ENCODE data around the gene SPACA4. TPM values are rescaled to one million over a fixed set of nuclear protein-coding genes. Genes with fewer than 3 reads are reported as not detected.

Gene SPACA4, protein sequence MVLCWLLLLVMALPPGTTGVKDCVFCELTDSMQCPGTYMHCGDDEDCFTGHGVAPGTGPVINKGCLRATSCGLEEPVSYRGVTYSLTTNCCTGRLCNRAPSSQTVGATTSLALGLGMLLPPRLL
- total RNA-seq = not detected
- total RNA-seq (2013) = not detected

DNA sequence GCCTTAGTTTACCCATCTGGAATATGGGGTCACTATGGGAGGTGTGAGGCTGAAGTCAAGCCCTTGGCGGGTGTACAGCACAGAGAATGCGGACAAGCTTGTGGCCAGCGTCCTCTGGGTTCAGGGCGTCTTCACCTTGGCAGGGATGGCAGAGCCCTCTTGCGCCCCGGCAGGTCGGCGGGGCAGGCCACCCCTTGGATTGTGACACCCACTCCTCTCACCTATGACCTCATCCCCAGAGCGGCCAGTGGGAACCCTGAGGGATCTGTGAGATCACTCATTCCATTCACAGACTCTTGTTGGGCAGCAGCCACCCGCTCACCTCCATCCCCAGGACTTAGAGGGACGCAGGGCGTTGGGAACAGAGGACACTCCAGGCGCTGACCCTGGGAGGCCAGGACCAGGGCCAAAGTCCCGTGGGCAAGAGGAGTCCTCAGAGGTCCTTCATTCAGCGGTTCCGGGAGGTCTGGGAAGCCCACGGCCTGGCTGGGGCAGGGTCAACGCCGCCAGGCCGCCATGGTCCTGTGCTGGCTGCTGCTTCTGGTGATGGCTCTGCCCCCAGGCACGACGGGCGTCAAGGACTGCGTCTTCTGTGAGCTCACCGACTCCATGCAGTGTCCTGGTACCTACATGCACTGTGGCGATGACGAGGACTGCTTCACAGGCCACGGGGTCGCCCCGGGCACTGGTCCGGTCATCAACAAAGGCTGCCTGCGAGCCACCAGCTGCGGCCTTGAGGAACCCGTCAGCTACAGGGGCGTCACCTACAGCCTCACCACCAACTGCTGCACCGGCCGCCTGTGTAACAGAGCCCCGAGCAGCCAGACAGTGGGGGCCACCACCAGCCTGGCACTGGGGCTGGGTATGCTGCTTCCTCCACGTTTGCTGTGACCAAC is at the start of gene SPACA4:
TSS of gene SPACA4 (plus strand) at position 280 of the 896 bp plus-strand sequence. CDS start at position 517, 237 bp downstream.
- no peaks in the 10 kb centered on the region for H3K27me3 ChIP-seq (ENCODE audit: control insufficient read depth, insufficient read depth, low read length)
- Mint-ChIP-seq H3K4me3 (no peak within 1 kb of the TSS), H3K4me1 (peaks cover 0 to 4% of the 10 kb centered on the region in 2 donors), H3K27me3 (ENCODE audit: low read depth in 2 of 2) (no peaks in the 10 kb centered on the region), H3K27ac (no peak within 1 kb of the TSS), H3K9me3 (no peaks in the 10 kb centered on the region), H3K36me3 (no peaks in the 10 kb centered on the region)
- no peak for ATAC-seq
- TF ChIP-seq, protein P1, sequence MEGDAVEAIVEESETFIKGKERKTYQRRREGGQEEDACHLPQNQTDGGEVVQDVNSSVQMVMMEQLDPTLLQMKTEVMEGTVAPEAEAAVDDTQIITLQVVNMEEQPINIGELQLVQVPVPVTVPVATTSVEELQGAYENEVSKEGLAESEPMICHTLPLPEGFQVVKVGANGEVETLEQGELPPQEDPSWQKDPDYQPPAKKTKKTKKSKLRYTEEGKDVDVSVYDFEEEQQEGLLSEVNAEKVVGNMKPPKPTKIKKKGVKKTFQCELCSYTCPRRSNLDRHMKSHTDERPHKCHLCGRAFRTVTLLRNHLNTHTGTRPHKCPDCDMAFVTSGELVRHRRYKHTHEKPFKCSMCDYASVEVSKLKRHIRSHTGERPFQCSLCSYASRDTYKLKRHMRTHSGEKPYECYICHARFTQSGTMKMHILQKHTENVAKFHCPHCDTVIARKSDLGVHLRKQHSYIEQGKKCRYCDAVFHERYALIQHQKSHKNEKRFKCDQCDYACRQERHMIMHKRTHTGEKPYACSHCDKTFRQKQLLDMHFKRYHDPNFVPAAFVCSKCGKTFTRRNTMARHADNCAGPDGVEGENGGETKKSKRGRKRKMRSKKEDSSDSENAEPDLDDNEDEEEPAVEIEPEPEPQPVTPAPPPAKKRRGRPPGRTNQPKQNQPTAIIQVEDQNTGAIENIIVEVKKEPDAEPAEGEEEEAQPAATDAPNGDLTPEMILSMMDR (IDR thresholded peaks at IDR 0.05) = no peak
- intact Hi-C loops (cut with micrococcal nuclease) = no loop called here
- H3K4me1 ChIP-seq (ENCODE audit: control insufficient read depth, insufficient read depth, low read length) = peaks cover 4% of the 10 kb centered on the region
- no peaks in the 10 kb centered on the region for H3K36me3 ChIP-seq (ENCODE audit: control insufficient read depth, insufficient read depth, low read length)
- H3K9me3 ChIP-seq (ENCODE audit: control insufficient read depth, insufficient read depth, low read length) = no peaks in the 10 kb centered on the region
- 93% methylated on average over 39 of the region's 39 CpGs for WGBS (ENCODE audit: insufficient coverage)
- no peak for DNase-seq
- H3K4me3 ChIP-seq (ENCODE audit: low read length) = no peak within 1 kb of the TSS
- H3K27ac ChIP-seq (ENCODE audit: low read length) = no peak within 1 kb of the TSS

DNA sequence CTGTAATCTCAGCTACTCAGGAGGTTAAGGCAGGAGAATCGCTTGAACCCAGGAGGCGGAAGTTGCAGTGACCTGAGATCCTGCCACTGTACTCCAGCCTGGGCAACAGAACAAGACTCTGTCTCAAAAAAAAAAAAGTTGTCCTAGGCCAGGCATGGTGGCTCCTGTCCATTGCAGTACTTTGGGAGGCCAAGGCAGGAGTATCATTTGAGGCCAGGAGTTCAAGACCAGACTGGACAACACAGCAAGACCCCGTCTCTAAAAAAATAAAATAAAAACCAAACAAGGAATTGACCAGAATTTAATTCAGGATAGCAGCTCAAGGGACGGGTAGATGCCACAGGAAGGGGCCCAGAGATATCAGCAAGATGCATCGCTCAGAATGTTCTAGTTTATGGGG is 49.7 kb upstream of the SPACA4 start:
- ATAC-seq = no peak
- H3K9me3 Mint-ChIP-seq = no peaks in the 10 kb centered on the region
- Histone ChIP-seq H3K4me3 (ENCODE audit: low read length) (no peak overlapping the region), H3K27me3 (ENCODE audit: control insufficient read depth, insufficient read depth, low read length) (peaks cover 2% of the 10 kb centered on the region), H3K36me3 (ENCODE audit: control insufficient read depth, insufficient read depth, low read length) (no peaks in the 10 kb centered on the region), H3K9me3 (ENCODE audit: control insufficient read depth, insufficient read depth, low read length) (no peaks in the 10 kb centered on the region), H3K27ac (ENCODE audit: low read length) (no peak overlapping the region), H3K4me1 (ENCODE audit: control insufficient read depth, insufficient read depth, low read length) (no peaks in the 10 kb centered on the region)
- WGBS (ENCODE audit: insufficient coverage) = 83% methylated on average over 5 of the region's 5 CpGs
- H3K36me3 Mint-ChIP-seq = no peaks in the 10 kb centered on the region
- H3K4me3 Mint-ChIP-seq = no peak overlapping the region
- intact Hi-C loops (cut with micrococcal nuclease) = no loop called here
- TF ChIP-seq, protein P1 (IDR thresholded peaks at IDR 0.05) = no peak
- DNase-seq = no peak
- H3K4me1 Mint-ChIP-seq = no peaks in the 10 kb centered on the region
- H3K27ac Mint-ChIP-seq = no peak overlapping the region
- H3K27me3 Mint-ChIP-seq (ENCODE audit: low read depth in 2 of 2) = peaks cover 7% of the 10 kb centered on the region in 2 donors

- 18% methylated on average over 27 of the region's 27 CpGs for WGBS (ENCODE audit: insufficient coverage)
- no peak overlapping the region for H3K4me3 Mint-ChIP-seq
- peaks cover 7% of the 10 kb centered on the region in 2 donors for H3K27me3 Mint-ChIP-seq (ENCODE audit: low read depth in 2 of 2)
These were observed 48.4 kb upstream of the SPACA4 start for GRCh38 chr19:48558018-48558684.

More at GRCh38 chr19:48558018-48558684, 48.4 kb upstream of the SPACA4 start:
- no peak overlapping the region for H3K27ac Mint-ChIP-seq
- Histone ChIP-seq H3K4me3 (ENCODE audit: low read length) (no peak overlapping the region), H3K36me3 (ENCODE audit: control insufficient read depth, insufficient read depth, low read length) (no peaks in the 10 kb centered on the region), H3K4me1 (ENCODE audit: control insufficient read depth, insufficient read depth, low read length) (no peaks in the 10 kb centered on the region), H3K9me3 (ENCODE audit: control insufficient read depth, insufficient read depth, low read length) (no peaks in the 10 kb centered on the region), H3K27me3 (ENCODE audit: control insufficient read depth, insufficient read depth, low read length) (peaks cover 2% of the 10 kb centered on the region), H3K27ac (ENCODE audit: low read length) (no peak overlapping the region)
- no peak for ATAC-seq
- intact Hi-C loops (cut with micrococcal nuclease) = no loop called here
- H3K4me1 Mint-ChIP-seq = no peaks in the 10 kb centered on the region
- H3K9me3 Mint-ChIP-seq = no peaks in the 10 kb centered on the region
- no peaks in the 10 kb centered on the region for H3K36me3 Mint-ChIP-seq
- TF ChIP-seq, protein P1 (IDR thresholded peaks at IDR 0.05) = no peak
- DNase-seq = no peak

All from natural killer cell (primary cell).